GM10266 (cell line): ENCODE data around the gene CD200.
"Not testable (repeated sequence)": the region's sequence is repeated elsewhere in the genome, so short reads cannot be mapped to it uniquely, and the experiment has no call there.

ENCODE experiments used
- DNase-seq: peaks from one replicate; pipeline ENCODE4 v3.0.0; 2012; ENCODE audit errors: extremely low spot score
- CTCF ChIP-seq: IDR thresholded peaks from 2 replicates; pipeline ENCODE4 v1.5.1; 2012; ENCODE audit warnings: mild to moderate bottlenecking, low read depth; ENCODE audit not compliant: control insufficient read depth, insufficient read depth; ENCODE audit errors: missing control alignments

Gene CD200

GRCh38 chr3:112403103-112403502, 70.1 kb downstream of the CD200 start:
- DNase-seq = no peak
- no peak for TF ChIP-seq CTCF

DNA sequence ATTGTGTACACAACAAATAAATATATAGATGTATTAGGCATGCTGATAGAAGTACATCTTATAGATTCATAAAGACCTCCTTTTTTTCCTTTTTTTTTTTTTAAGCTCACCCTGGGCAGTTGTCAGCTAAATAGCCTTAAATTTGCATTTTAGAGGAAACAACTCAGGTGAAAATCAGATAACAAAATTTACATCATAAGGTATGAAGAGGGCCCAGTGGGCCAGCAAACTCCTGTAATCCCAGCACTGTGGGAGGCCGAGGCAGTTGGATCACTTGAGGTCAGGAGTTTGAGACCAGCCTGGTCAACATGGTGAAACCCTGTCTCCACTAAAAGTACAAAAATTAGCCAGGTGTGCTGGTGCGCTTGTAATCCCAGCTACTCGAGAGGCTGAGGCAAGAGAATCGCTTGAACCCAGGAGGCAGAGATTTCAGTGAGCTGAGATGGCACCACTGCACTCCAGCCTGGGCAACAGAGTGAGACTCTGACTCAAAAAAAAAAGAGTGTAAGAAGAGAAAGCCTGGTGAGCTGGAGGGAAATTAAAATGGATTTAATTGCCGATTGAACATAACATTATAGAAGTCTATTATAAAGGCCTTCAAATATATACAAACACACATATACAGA, 72.1 kb downstream of the CD200 start:
- DNase-seq = not testable (repeated sequence)

GRCh38 chr3:112405845-112406244, 72.9 kb downstream of the CD200 start:
- no peak for DNase-seq
- TF ChIP-seq CTCF = no peak

DNA sequence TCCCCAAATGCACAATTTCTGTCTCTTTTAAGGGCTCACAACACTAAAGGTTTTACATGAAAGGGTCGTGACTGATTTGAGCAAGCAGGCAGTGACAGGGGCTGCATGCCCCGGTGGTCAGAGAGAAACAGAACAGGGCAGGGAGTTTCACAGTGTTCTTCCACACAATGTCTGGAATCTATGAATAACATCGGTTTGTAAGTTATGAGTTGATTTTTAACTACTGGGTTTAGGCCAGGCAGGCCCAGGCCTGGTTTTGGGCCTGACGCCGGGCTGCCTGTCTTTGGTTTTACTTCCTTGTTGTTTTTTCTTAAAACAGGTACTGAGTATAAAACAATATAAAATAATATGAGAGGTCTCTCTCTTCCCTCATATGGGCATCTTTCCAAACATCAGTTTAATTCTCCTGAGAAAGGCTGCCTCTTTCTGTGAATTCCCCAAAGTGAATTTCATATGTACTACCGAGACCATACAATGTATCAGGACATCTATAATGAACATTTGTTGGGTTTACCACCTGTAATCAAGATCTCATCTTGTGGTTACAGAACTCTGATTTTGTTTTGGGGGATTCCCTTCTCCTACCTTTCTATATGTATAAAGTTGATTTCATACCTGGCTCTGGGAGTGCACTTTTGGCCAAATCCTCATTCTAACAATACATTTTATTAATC, 74.4 kb downstream of the CD200 start:
- DNase-seq = no peak
- TF ChIP-seq CTCF = no peak

GRCh38 chr3:112407888-112408702, 75.1 kb downstream of the CD200 start:
- DNase-seq = no peak
- no peak for TF ChIP-seq CTCF

- no peak for TF ChIP-seq CTCF
- no peak for DNase-seq
These were observed 76.1 kb downstream of the CD200 start for GRCh38 chr3:112409041-112409440.

GRCh38 chr3:112411425-112411824, 78.5 kb downstream of the CD200 start:
- no peak for DNase-seq
- no peak for TF ChIP-seq CTCF
